ENCODE data around the gene NIPBL.

NIPBL gene

DNA sequence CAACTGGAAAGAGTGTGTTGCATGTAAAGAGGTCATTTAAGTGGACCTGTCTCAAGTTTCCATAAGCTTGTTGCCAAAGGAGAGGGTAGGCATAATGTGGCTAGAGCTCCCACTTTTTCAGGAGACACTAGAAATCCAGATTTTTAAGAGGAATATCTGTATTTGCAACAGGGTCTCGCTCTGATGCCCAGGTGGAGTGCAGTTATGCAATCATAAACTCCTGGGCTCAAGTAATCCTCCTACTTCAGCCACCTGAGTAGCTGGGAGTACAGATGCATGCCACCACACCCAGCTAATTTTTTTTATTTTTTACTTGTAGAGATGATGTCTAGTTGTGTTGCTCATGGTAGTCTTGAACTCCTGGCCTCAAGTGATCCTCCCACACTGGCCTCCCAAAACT lies 183.5 kb downstream of the NIPBL start:
- Histone ChIP-seq H3K4me1 (ENCODE audit: insufficient read depth, low read length) (no peaks in the 10 kb centered on the region), H4K20me1 (ENCODE audit: insufficient read depth, low read length) (no peaks in the 10 kb centered on the region), H3K79me2 (ENCODE audit: insufficient read depth, low read length) (no peaks in the 10 kb centered on the region), H3K27me3 (ENCODE audit: insufficient read depth, low read length, poor library complexity) (no peaks in the 10 kb centered on the region), H3K9me3 (ENCODE audit: insufficient read depth, low read length, severe bottlenecking) (no peaks in the 10 kb centered on the region), H3K27ac (ENCODE audit: low read length) (no peak overlapping the region), H3K4me3 (ENCODE audit: low read depth in 1 of 2, low read length in 2 of 2) (no peak overlapping the region), H2AFZ (ENCODE audit: low read depth, low read length) (no peak overlapping the region), H3K4me2 (ENCODE audit: insufficient read depth, low read length) (no peak overlapping the region), H3K9ac (ENCODE audit: low read depth, low read length) (no peak overlapping the region), H3K36me3 (ENCODE audit: insufficient read depth, low read length) (peaks cover 81% of the 10 kb centered on the region)
- DNase-seq: no peak
- TF ChIP-seq EZH2 (IDR thresholded peaks at IDR 0.05; ENCODE audit: borderline replicate concordance, low read depth, low read length, severe bottlenecking): no peak
- TF ChIP-seq, protein P1, sequence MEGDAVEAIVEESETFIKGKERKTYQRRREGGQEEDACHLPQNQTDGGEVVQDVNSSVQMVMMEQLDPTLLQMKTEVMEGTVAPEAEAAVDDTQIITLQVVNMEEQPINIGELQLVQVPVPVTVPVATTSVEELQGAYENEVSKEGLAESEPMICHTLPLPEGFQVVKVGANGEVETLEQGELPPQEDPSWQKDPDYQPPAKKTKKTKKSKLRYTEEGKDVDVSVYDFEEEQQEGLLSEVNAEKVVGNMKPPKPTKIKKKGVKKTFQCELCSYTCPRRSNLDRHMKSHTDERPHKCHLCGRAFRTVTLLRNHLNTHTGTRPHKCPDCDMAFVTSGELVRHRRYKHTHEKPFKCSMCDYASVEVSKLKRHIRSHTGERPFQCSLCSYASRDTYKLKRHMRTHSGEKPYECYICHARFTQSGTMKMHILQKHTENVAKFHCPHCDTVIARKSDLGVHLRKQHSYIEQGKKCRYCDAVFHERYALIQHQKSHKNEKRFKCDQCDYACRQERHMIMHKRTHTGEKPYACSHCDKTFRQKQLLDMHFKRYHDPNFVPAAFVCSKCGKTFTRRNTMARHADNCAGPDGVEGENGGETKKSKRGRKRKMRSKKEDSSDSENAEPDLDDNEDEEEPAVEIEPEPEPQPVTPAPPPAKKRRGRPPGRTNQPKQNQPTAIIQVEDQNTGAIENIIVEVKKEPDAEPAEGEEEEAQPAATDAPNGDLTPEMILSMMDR (IDR thresholded peaks at IDR 0.05; ENCODE audit: borderline replicate concordance, extremely low read depth, low read length, poor library complexity, severe bottlenecking): no peak
- no peak for ATAC-seq (ENCODE audit: insufficient read depth, low read depth)

DNA sequence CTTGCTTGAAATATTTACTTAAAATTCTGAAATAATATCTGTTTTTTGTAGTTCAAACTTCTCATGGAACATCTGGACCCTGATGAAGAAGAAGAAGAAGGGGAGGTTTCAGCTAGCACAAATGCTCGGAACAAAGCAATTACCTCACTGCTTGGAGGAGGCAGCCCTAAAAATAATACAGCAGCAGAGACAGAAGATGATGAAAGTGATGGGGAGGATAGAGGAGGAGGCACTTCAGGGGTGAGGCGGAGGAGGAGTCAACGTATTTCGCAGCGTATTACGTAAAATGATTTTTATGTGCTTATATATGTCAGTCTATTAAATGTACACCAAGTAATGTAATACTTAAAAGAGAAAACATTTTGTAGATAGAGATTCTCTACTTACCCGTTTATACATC lies 187.2 kb downstream of the NIPBL start:
- H4K20me1 ChIP-seq (ENCODE audit: insufficient read depth, low read length): no peaks in the 10 kb centered on the region
- no peaks in the 10 kb centered on the region for H3K27me3 ChIP-seq (ENCODE audit: insufficient read depth, low read length, poor library complexity)
- H3K4me2 ChIP-seq (ENCODE audit: insufficient read depth, low read length): no peak overlapping the region
- no peak for ATAC-seq (ENCODE audit: insufficient read depth, low read depth)
- H3K9me3 ChIP-seq (ENCODE audit: insufficient read depth, low read length, severe bottlenecking): no peaks in the 10 kb centered on the region
- no peaks in the 10 kb centered on the region for H3K4me1 ChIP-seq (ENCODE audit: insufficient read depth, low read length)
- DNase-seq: no peak
- TF ChIP-seq EZH2 (IDR thresholded peaks at IDR 0.05; ENCODE audit: borderline replicate concordance, low read depth, low read length, severe bottlenecking): no peak
- TF ChIP-seq, protein P1 (IDR thresholded peaks at IDR 0.05; ENCODE audit: borderline replicate concordance, extremely low read depth, low read length, poor library complexity, severe bottlenecking): no peak
- H2AFZ ChIP-seq (ENCODE audit: low read depth, low read length): no peak overlapping the region
- H3K4me3 ChIP-seq (ENCODE audit: low read depth in 1 of 2, low read length in 2 of 2): no peak overlapping the region
- H3K79me2 ChIP-seq (ENCODE audit: insufficient read depth, low read length): no peaks in the 10 kb centered on the region
- H3K36me3 ChIP-seq (ENCODE audit: insufficient read depth, low read length): peaks cover 69% of the 10 kb centered on the region
- H3K27ac ChIP-seq (ENCODE audit: low read length): no peak overlapping the region
- H3K9ac ChIP-seq (ENCODE audit: low read depth, low read length): no peak overlapping the region

DNA sequence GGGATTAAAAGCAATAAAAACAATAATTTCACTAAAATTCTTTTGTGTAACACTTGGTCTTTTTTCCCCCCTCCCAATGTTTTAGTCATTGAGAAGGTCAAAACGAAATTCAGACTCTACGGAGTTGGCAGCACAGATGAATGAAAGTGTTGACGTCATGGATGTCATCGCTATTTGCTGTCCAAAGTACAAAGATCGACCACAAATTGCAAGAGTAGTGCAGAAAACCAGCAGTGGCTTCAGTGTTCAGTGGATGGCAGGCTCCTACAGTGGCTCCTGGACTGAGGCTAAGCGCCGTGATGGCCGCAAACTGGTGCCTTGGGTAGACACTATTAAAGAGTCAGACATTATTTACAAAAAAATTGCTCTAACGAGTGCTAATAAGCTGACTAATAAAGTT lies 187.9 kb downstream of the NIPBL start:
- no peak for ATAC-seq (ENCODE audit: insufficient read depth, low read depth)
- Histone ChIP-seq H2AFZ (ENCODE audit: low read depth, low read length) (no peak overlapping the region), H3K27ac (ENCODE audit: low read length) (no peak overlapping the region), H3K79me2 (ENCODE audit: insufficient read depth, low read length) (no peaks in the 10 kb centered on the region), H4K20me1 (ENCODE audit: insufficient read depth, low read length) (no peaks in the 10 kb centered on the region), H3K9ac (ENCODE audit: low read depth, low read length) (no peak overlapping the region), H3K4me3 (ENCODE audit: low read depth in 1 of 2, low read length in 2 of 2) (no peak overlapping the region), H3K27me3 (ENCODE audit: insufficient read depth, low read length, poor library complexity) (no peaks in the 10 kb centered on the region), H3K9me3 (ENCODE audit: insufficient read depth, low read length, severe bottlenecking) (no peaks in the 10 kb centered on the region), H3K4me2 (ENCODE audit: insufficient read depth, low read length) (no peak overlapping the region), H3K36me3 (ENCODE audit: insufficient read depth, low read length) (peaks cover 62% of the 10 kb centered on the region), H3K4me1 (ENCODE audit: insufficient read depth, low read length) (no peaks in the 10 kb centered on the region)
- no peak for DNase-seq
- TF ChIP-seq, protein P1 (IDR thresholded peaks at IDR 0.05; ENCODE audit: borderline replicate concordance, extremely low read depth, low read length, poor library complexity, severe bottlenecking): no peak
- TF ChIP-seq EZH2 (IDR thresholded peaks at IDR 0.05; ENCODE audit: borderline replicate concordance, low read depth, low read length, severe bottlenecking): no peak

DNA sequence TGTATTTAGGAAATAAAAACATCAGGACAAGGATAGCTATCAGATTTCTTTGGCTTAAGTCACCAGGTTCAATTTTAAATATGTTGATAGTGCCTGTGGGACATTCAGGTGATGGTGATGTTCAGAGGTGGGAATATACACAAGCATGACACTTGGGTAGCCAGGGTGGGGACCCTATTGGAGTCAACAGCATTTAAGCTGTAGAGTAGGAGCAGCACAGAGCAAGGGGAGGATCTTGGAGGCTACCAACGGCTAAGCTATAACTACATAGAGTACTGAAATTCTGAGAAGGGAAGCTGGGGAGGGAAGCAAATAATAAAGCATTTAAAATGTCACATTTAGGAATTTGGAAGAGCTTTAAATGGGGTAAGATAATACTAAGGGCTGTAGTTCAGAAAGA lies 194.9 kb downstream of the NIPBL start:
- no peaks in the 10 kb centered on the region for H3K79me2 ChIP-seq (ENCODE audit: insufficient read depth, low read length)
- no peak overlapping the region for H3K4me2 ChIP-seq (ENCODE audit: insufficient read depth, low read length)
- no peaks in the 10 kb centered on the region for H3K4me1 ChIP-seq (ENCODE audit: insufficient read depth, low read length)
- H2AFZ ChIP-seq (ENCODE audit: low read depth, low read length): no peak overlapping the region
- H3K9ac ChIP-seq (ENCODE audit: low read depth, low read length): no peak overlapping the region
- no peak for ATAC-seq (ENCODE audit: insufficient read depth, low read depth)
- no peaks in the 10 kb centered on the region for H4K20me1 ChIP-seq (ENCODE audit: insufficient read depth, low read length)
- H3K27me3 ChIP-seq (ENCODE audit: insufficient read depth, low read length, poor library complexity): no peaks in the 10 kb centered on the region
- H3K27ac ChIP-seq (ENCODE audit: low read length): no peak overlapping the region
- TF ChIP-seq EZH2 (IDR thresholded peaks at IDR 0.05; ENCODE audit: borderline replicate concordance, low read depth, low read length, severe bottlenecking): no peak
- TF ChIP-seq, protein P1 (IDR thresholded peaks at IDR 0.05; ENCODE audit: borderline replicate concordance, extremely low read depth, low read length, poor library complexity, severe bottlenecking): no peak
- no peak for DNase-seq
- H3K36me3 ChIP-seq (ENCODE audit: insufficient read depth, low read length): no peaks in the 10 kb centered on the region
- no peak overlapping the region for H3K4me3 ChIP-seq (ENCODE audit: low read depth in 1 of 2, low read length in 2 of 2)
- no peaks in the 10 kb centered on the region for H3K9me3 ChIP-seq (ENCODE audit: insufficient read depth, low read length, severe bottlenecking)
